HG03097 (cell line): ENCODE results near the gene NPAS2.

Source experiments
- ATAC-seq: cut with Tn5 transposase; IDR thresholded peaks from one replicate; pipeline ENCODE4 v1.9.1; 2021; ENCODE audit not compliant: unreplicated experiment, low FRiP score

Gene NPAS2

GRCh38 chr2:101003278-101003775, 183.4 kb downstream of the NPAS2 start:
- no peak for ATAC-seq

GRCh38 chr2:101004620-101005325, 184.8 kb downstream of the NPAS2 start:
- ATAC-seq, result no peak

- ATAC-seq, result no peak
These were observed 186.3 kb downstream of the NPAS2 start for GRCh38 chr2:101006065-101006715.

- no peak for ATAC-seq
These were observed 187.7 kb downstream of the NPAS2 start for GRCh38 chr2:101007415-101008345.

- no peak for ATAC-seq
These were observed 191.2 kb downstream of the NPAS2 start for GRCh38 chr2:101011152-101011551.

GRCh38 chr2:101012054-101012705, 192.2 kb downstream of the NPAS2 start:
- ATAC-seq, result peak; percentile 51

GRCh38 chr2:101012706-101013181, 192.8 kb downstream of the NPAS2 start:
- no peak for ATAC-seq

- ATAC-seq, result no peak
These were observed 194.4 kb downstream of the NPAS2 start for GRCh38 chr2:101014264-101014857.

GRCh38 chr2:101017371-101017770, 197.4 kb downstream of the NPAS2 start:
- ATAC-seq, result no peak

GRCh38 chr2:101018934-101019333, 199.0 kb downstream of the NPAS2 start:
- ATAC-seq, result no peak

- no peak for ATAC-seq
These were observed 202.3 kb downstream of the NPAS2 start for GRCh38 chr2:101022221-101022620.

GRCh38 chr2:101023327-101024107, 203.6 kb downstream of the NPAS2 start:
- ATAC-seq, result no peak

- no peak for ATAC-seq
These were observed 205.6 kb downstream of the NPAS2 start for GRCh38 chr2:101025561-101025960.

- ATAC-seq, result no peak
These were observed 206.3 kb downstream of the NPAS2 start for GRCh38 chr2:101026253-101026701.

GRCh38 chr2:101026923-101027469, 207.1 kb downstream of the NPAS2 start:
- ATAC-seq, result no peak

- ATAC-seq, result no peak
These were observed 207.9 kb downstream of the NPAS2 start for GRCh38 chr2:101027852-101028251.

- no peak for ATAC-seq
These were observed 211.1 kb downstream of the NPAS2 start for GRCh38 chr2:101030866-101031554.

- no peak for ATAC-seq
These were observed 212.3 kb downstream of the NPAS2 start for GRCh38 chr2:101032084-101032776.
